Smooth muscle cell (in vitro differentiated cells): ENCODE data around the gene ITSN1. TPM values are rescaled to one million over a fixed set of nuclear protein-coding genes. Genes with fewer than 3 reads are reported as not detected.

Experiments
- DNase-seq: peaks from one replicate; lab custom pipeline; 2025; ENCODE audit not compliant: unreplicated experiment; lab: John Stamatoyannopoulos, UW
- H2AFZ ChIP-seq: fragments of 200-600 bp; sonication (generic); 2 replicates; pipeline ENCODE4 v1.6.0; 2016; ENCODE audit warnings: antibody characterized with exemption, low read depth, mild to moderate bottlenecking
- H3F3A ChIP-seq: fragments of 200-600 bp; sonication (generic); 2 replicates; pipeline ENCODE4 v1.6.0; 2017; ENCODE audit warnings: antibody characterized with exemption, low read depth
- H3K27ac ChIP-seq: fragments of 200-600 bp; sonication (generic); 2 replicates; pipeline ENCODE4 v1.5.1; 2016; ENCODE audit warnings: low read depth, mild to moderate bottlenecking
- H3K27me3 ChIP-seq: fragments of 200-600 bp; sonication (generic); 2 replicates; pipeline ENCODE4 v1.6.1; 2016; ENCODE audit warnings: low read depth, mild to moderate bottlenecking
- H3K36me3 ChIP-seq: fragments of 200-600 bp; sonication (generic); 2 replicates; pipeline ENCODE4 v1.5.1; 2016; ENCODE audit warnings: low read depth
- H3K4me1 ChIP-seq: fragments of 200-600 bp; sonication (generic); 2 replicates; pipeline ENCODE4 v1.5.1; 2016; ENCODE audit warnings: low read depth
- H3K4me2 ChIP-seq: fragments of 200-600 bp; sonication (generic); 2 replicates; pipeline ENCODE4 v1.6.0; 2016; ENCODE audit warnings: mild to moderate bottlenecking
- H3K4me3 ChIP-seq: fragments of 200-600 bp; sonication (generic); 2 replicates; pipeline ENCODE4 v1.5.1; 2016; ENCODE audit warnings: mild to moderate bottlenecking
- H3K79me2 ChIP-seq: fragments of 200-600 bp; sonication (generic); 2 replicates; pipeline ENCODE4 v1.6.0; 2016; ENCODE audit warnings: low read depth, mild to moderate bottlenecking
- H3K9ac ChIP-seq: fragments of 200-600 bp; sonication (generic); 2 replicates; pipeline ENCODE4 v1.6.0; 2016; ENCODE audit warnings: low read depth
- H3K9me3 ChIP-seq: fragments of 200-600 bp; sonication (generic); replicated peaks from 2 replicates; pipeline ENCODE4 v1.5.1; 2016; ENCODE audit warnings: low read depth
- H4K20me1 ChIP-seq: fragments of 200-600 bp; sonication (generic); 2 replicates; pipeline ENCODE4 v1.6.0; 2016; ENCODE audit warnings: low read depth
- CTCF ChIP-seq: fragments of 200-600 bp; sonication (generic); IDR thresholded peaks from 2 replicates; pipeline ENCODE4 v1.5.1; 2017; ENCODE audit warnings: borderline replicate concordance, mild to moderate bottlenecking, antibody characterized with exemption; ENCODE audit not compliant: insufficient read depth, poor library complexity, severe bottlenecking
- WGBS: methylation state at CpG from one replicate; pipeline ENCODE4 v1.1.7; 2016; ENCODE audit warnings: low lambda C conversion rate; 5-methylcytosine and 5-hydroxymethylcytosine counted together
- polyA plus RNA-seq: library from polyadenylated mRNA; unstranded; fragments of >200 nt; fragmentation: Nextera tagmentation; extraction: Ambion mirVana; gene quantifications from 2 replicates; pipeline ENCODE4 v1.2.1, GENCODE V29; 2016
- total RNA-seq: library from RNA; depleted of rRNA; stranded (reverse); fragments of >200 nt; gene quantifications from 2 replicates; pipeline ENCODE4 v1.2.3, GENCODE V29; 2014

The ITSN1 gene
- 39.8 and 76.5 TPM in 2 replicates for total RNA-seq
- polyA plus RNA-seq = 36.4 and 41.8 TPM in 2 replicates

- Histone ChIP-seq H2AFZ (peak within 1 kb of the TSS; percentile 95), H3F3A (peaks cover 5% of the 10 kb centered on the region), H3K4me2 (peak within 1 kb of the TSS; percentile 91), H3K9me3 (no peaks in the 10 kb centered on the region), H3K4me1 (peaks cover 18% of the 10 kb centered on the region), H3K27me3 (no peaks in the 10 kb centered on the region), H3K4me3 (peak within 1 kb of the TSS; percentile 74), H3K79me2 (peaks cover 83% of the 10 kb centered on the region), H3K9ac (peak within 1 kb of the TSS; percentile 78), H4K20me1 (peaks cover 57% of the 10 kb centered on the region), H3K36me3 (no peaks in the 10 kb centered on the region), H3K27ac (peak within 1 kb of the TSS; percentile 86)
- peak; percentile 97 for DNase-seq
- WGBS = 2% methylated on average over 50 of the region's 71 CpGs
- no peak for TF ChIP-seq CTCF
Measured at GRCh38 chr21:33642027-33642895, at the start of gene ITSN1. ITSN1 (plus strand) TSS chr21:33642501; CDS start chr21:33718829, 76,328 bp downstream.

GRCh38 chr21:33598051-33598450, 44.2 kb upstream of the ITSN1 start:
- Histone ChIP-seq H3K9me3 (no peaks in the 10 kb centered on the region), H3K36me3 (peaks cover 28% of the 10 kb centered on the region), H3K27me3 (no peaks in the 10 kb centered on the region), H3K27ac (no peak overlapping the region), H3F3A (no peaks in the 10 kb centered on the region), H4K20me1 (no peaks in the 10 kb centered on the region), H3K4me1 (no peaks in the 10 kb centered on the region), H3K4me2 (no peak overlapping the region), H3K79me2 (no peaks in the 10 kb centered on the region), H3K9ac (no peak overlapping the region), H2AFZ (no peak overlapping the region), H3K4me3 (no peak overlapping the region)
- no peak for DNase-seq
- TF ChIP-seq CTCF = no peak
- 96% methylated on average over 1 of the region's 1 CpG for WGBS

GRCh38 chr21:33608559-33608958, 33.7 kb upstream of the ITSN1 start:
- H3K4me1 ChIP-seq = no peaks in the 10 kb centered on the region
- TF ChIP-seq CTCF = no peak
- no peak overlapping the region for H3K4me3 ChIP-seq
- H3K36me3 ChIP-seq = peaks cover under 1% of the 10 kb centered on the region
- H2AFZ ChIP-seq = no peak overlapping the region
- no peak for DNase-seq
- H3F3A ChIP-seq = no peaks in the 10 kb centered on the region
- peaks cover 3% of the 10 kb centered on the region for H4K20me1 ChIP-seq
- H3K27me3 ChIP-seq = no peaks in the 10 kb centered on the region
- H3K9ac ChIP-seq = no peak overlapping the region
- 29% methylated on average over 1 of the region's 1 CpG for WGBS
- H3K27ac ChIP-seq = peak overlapping the region; percentile 16
- H3K9me3 ChIP-seq = no peaks in the 10 kb centered on the region
- no peaks in the 10 kb centered on the region for H3K79me2 ChIP-seq
- no peak overlapping the region for H3K4me2 ChIP-seq
